ENCODE data around the gene FOXO6.

The FOXO6 gene

GRCh38 chr1:41430069-41430468 is 68.8 kb downstream of the FOXO6 start:
- Histone ChIP-seq H2AFZ (no peak overlapping the region), H3K79me2 (no peaks in the 10 kb centered on the region), H3K4me2 (ENCODE audit: low read length) (no peak overlapping the region), H3K36me3 (ENCODE audit: control insufficient read depth, insufficient read depth, low read length) (no peaks in the 10 kb centered on the region), H3K4me3 (ENCODE audit: low read depth, low read length) (no peak overlapping the region), H3K9me3 (ENCODE audit: control insufficient read depth, low read length) (no peaks in the 10 kb centered on the region), H3K9ac (no peak overlapping the region), H3K4me1 (no peaks in the 10 kb centered on the region), H3K27ac (no peak overlapping the region), H3K27me3 (ENCODE audit: control insufficient read depth, insufficient read depth, low read length) (no peaks in the 10 kb centered on the region)
- TF ChIP-seq CTCF (IDR thresholded peaks at IDR 0.05): no peak

GRCh38 chr1:41430582-41430981 is 69.3 kb downstream of the FOXO6 start:
- no peaks in the 10 kb centered on the region for H3K4me1 ChIP-seq
- no peak overlapping the region for H3K4me3 ChIP-seq (ENCODE audit: low read depth, low read length)
- H3K27ac ChIP-seq: no peak overlapping the region
- TF ChIP-seq CTCF (IDR thresholded peaks at IDR 0.05): no peak
- H2AFZ ChIP-seq: no peak overlapping the region
- H3K9ac ChIP-seq: no peak overlapping the region
- H3K4me2 ChIP-seq (ENCODE audit: low read length): no peak overlapping the region
- H3K36me3 ChIP-seq (ENCODE audit: control insufficient read depth, insufficient read depth, low read length): no peaks in the 10 kb centered on the region
- no peaks in the 10 kb centered on the region for H3K79me2 ChIP-seq
- no peaks in the 10 kb centered on the region for H3K27me3 ChIP-seq (ENCODE audit: control insufficient read depth, insufficient read depth, low read length)
- no peaks in the 10 kb centered on the region for H3K9me3 ChIP-seq (ENCODE audit: control insufficient read depth, low read length)

GRCh38 chr1:41431490-41432350 is 70.5 kb downstream of the FOXO6 start:
- Histone ChIP-seq H3K4me2 (ENCODE audit: low read length) (peak overlapping the region; percentile 34), H3K27ac (no peak overlapping the region), H3K9ac (no peak overlapping the region), H3K36me3 (ENCODE audit: control insufficient read depth, insufficient read depth, low read length) (no peaks in the 10 kb centered on the region), H3K9me3 (ENCODE audit: control insufficient read depth, low read length) (no peaks in the 10 kb centered on the region), H3K27me3 (ENCODE audit: control insufficient read depth, insufficient read depth, low read length) (no peaks in the 10 kb centered on the region), H3K79me2 (no peaks in the 10 kb centered on the region), H3K4me1 (no peaks in the 10 kb centered on the region), H2AFZ (no peak overlapping the region), H3K4me3 (ENCODE audit: low read depth, low read length) (no peak overlapping the region)
- no peak for TF ChIP-seq CTCF (IDR thresholded peaks at IDR 0.05)
